ENCODE measurements around the gene PTP4A2. TPM values are rescaled to one million over a fixed set of nuclear protein-coding genes. Genes with fewer than 3 reads are reported as not detected.
A peak's percentile ranks its signal among the peaks of the same experiment; 100 is the strongest.

PTP4A2 gene
- total and polyA plus RNA-seq, 2 of the 13 experiments (the other 11 are each of a cell fraction or from before 2014, with no cell fraction given): 173 to 225 TPM

DNA sequence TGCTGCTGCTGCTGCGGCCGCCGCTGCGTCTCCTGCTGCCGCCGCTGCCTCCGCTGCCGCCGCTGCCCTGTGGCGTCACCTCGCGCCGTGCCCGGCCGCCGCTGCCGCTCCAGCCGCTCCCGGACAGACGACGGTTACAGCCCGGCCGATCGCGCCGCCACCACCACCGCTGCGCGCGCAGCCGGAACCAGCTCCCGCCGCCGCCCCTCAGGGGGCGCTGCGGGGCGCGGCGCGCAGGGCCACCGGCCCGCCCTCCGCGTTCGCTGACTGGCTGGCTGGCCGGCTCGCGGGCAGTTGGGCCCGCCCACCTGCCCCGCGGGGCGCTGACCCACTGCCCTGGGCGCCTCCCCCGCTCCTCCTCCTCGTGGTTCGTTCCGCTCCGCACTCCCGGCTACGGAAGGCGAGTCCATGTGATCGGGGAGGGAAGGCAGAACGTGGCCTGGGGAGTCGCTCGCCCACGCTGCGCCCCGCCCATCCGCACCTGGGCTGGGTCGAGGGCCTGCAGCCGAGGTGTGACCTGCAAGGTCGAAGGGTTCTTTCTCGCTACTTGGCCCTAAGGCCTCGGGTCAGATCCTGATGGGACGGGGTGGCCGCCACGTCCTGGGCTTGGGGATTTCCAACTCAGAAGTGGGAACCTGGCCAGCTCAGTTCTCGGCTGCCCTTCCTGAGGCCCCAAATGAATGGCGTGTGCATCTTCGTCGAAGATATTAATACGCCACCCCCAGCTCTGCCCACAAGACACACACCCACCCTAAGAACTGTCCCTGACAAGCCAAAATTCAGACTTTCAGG, at the start of gene PTP4A2 (continued):
- no peak for TF ChIP-seq HNF4G (IDR thresholded peaks at IDR 0.05; ENCODE audit: borderline replicate concordance, low read depth, low read length)
- TF ChIP-seq HNF4G (CRISPR knock-in tag; IDR thresholded peaks at IDR 0.05; ENCODE audit: borderline replicate concordance, low read depth): peak; percentile 73; the same call in 1 of the 2 replicates
- peak; percentile 38 for TF ChIP-seq HNF4A (CRISPR knock-in tag; IDR thresholded peaks at IDR 0.05)
- TF ChIP-seq, protein P1, sequence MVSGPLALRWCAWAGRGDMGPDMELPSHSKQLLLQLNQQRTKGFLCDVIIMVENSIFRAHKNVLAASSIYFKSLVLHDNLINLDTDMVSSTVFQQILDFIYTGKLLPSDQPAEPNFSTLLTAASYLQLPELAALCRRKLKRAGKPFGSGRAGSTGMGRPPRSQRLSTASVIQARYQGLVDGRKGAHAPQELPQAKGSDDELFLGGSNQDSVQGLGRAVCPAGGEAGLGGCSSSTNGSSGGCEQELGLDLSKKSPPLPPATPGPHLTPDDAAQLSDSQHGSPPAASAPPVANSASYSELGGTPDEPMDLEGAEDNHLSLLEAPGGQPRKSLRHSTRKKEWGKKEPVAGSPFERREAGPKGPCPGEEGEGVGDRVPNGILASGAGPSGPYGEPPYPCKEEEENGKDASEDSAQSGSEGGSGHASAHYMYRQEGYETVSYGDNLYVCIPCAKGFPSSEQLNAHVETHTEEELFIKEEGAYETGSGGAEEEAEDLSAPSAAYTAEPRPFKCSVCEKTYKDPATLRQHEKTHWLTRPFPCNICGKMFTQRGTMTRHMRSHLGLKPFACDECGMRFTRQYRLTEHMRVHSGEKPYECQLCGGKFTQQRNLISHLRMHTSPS (CRISPR knock-in tag; IDR thresholded peaks at IDR 0.05; ENCODE audit: low read depth): peak; percentile 72
- peak; percentile 15; the same call in 1 of the 2 replicates for TF ChIP-seq NR2F2 (IDR thresholded peaks at IDR 0.05; ENCODE audit: borderline replicate concordance, low read depth)
- peak; percentile 91; the same call in 1 of the 2 replicates for TF ChIP-seq ZFP90 (CRISPR knock-in tag; IDR thresholded peaks at IDR 0.05; ENCODE audit: borderline replicate concordance)
- TF ChIP-seq FLYWCH1 (CRISPR knock-in tag; IDR thresholded peaks at IDR 0.05): 0 out of 2 replicates have a peak, but pooled peaks have one; percentile 78
- peak; percentile 94; the same call in 1 of the 2 replicates for TF ChIP-seq PAX8 (CRISPR knock-in tag; IDR thresholded peaks at IDR 0.05; ENCODE audit: borderline replicate concordance)
- TF ChIP-seq ZMYM4 (CRISPR knock-in tag; IDR thresholded peaks at IDR 0.05): peak; percentile 95
- TF ChIP-seq TCF7 (IDR thresholded peaks at IDR 0.05; ENCODE audit: low read depth): no peak
- TF ChIP-seq TRIM24 (CRISPR knock-in tag; IDR thresholded peaks at IDR 0.05): 0 out of 2 replicates have a peak, but pooled peaks have one; percentile 53
- TF ChIP-seq IKZF1 (IDR thresholded peaks at IDR 0.05): no peak
- no peak for TF ChIP-seq ZNF674 (CRISPR knock-in tag; IDR thresholded peaks at IDR 0.05; ENCODE audit: low read depth)
- TF ChIP-seq ZNF256 (CRISPR knock-in tag; conservative IDR thresholded peaks at IDR 0.05): peak; percentile 98
- TF ChIP-seq ADNP (CRISPR knock-in tag; IDR thresholded peaks at IDR 0.05): 0 out of 2 replicates have a peak, but pooled peaks have one; percentile 18
- TF ChIP-seq MBD4 (IDR thresholded peaks at IDR 0.05; ENCODE audit: borderline replicate concordance, low read length): no peak
- TF ChIP-seq RBM39 (IDR thresholded peaks at IDR 0.05; ENCODE audit: low read depth, low read length, poor library complexity, severe bottlenecking): peak; percentile 50
- TF ChIP-seq, protein P2, sequence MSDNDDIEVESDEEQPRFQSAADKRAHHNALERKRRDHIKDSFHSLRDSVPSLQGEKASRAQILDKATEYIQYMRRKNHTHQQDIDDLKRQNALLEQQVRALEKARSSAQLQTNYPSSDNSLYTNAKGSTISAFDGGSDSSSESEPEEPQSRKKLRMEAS (IDR thresholded peaks at IDR 0.05): peak; percentile 100
- TF ChIP-seq, protein P3, sequence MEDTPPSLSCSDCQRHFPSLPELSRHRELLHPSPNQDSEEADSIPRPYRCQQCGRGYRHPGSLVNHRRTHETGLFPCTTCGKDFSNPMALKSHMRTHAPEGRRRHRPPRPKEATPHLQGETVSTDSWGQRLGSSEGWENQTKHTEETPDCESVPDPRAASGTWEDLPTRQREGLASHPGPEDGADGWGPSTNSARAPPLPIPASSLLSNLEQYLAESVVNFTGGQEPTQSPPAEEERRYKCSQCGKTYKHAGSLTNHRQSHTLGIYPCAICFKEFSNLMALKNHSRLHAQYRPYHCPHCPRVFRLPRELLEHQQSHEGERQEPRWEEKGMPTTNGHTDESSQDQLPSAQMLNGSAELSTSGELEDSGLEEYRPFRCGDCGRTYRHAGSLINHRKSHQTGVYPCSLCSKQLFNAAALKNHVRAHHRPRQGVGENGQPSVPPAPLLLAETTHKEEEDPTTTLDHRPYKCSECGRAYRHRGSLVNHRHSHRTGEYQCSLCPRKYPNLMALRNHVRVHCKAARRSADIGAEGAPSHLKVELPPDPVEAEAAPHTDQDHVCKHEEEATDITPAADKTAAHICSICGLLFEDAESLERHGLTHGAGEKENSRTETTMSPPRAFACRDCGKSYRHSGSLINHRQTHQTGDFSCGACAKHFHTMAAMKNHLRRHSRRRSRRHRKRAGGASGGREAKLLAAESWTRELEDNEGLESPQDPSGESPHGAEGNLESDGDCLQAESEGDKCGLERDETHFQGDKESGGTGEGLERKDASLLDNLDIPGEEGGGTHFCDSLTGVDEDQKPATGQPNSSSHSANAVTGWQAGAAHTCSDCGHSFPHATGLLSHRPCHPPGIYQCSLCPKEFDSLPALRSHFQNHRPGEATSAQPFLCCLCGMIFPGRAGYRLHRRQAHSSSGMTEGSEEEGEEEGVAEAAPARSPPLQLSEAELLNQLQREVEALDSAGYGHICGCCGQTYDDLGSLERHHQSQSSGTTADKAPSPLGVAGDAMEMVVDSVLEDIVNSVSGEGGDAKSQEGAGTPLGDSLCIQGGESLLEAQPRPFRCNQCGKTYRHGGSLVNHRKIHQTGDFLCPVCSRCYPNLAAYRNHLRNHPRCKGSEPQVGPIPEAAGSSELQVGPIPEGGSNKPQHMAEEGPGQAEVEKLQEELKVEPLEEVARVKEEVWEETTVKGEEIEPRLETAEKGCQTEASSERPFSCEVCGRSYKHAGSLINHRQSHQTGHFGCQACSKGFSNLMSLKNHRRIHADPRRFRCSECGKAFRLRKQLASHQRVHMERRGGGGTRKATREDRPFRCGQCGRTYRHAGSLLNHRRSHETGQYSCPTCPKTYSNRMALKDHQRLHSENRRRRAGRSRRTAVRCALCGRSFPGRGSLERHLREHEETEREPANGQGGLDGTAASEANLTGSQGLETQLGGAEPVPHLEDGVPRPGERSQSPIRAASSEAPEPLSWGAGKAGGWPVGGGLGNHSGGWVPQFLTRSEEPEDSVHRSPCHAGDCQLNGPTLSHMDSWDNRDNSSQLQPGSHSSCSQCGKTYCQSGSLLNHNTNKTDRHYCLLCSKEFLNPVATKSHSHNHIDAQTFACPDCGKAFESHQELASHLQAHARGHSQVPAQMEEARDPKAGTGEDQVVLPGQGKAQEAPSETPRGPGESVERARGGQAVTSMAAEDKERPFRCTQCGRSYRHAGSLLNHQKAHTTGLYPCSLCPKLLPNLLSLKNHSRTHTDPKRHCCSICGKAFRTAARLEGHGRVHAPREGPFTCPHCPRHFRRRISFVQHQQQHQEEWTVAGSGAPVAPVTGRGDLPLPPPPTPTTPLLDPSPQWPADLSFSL (CRISPR knock-in tag; IDR thresholded peaks at IDR 0.05): no peak
- peak; percentile 94; the same call in 1 of the 2 replicates for TF ChIP-seq ZNF160 (CRISPR knock-in tag; IDR thresholded peaks at IDR 0.05)
- TF ChIP-seq ZNF577 (CRISPR knock-in tag; IDR thresholded peaks at IDR 0.05; ENCODE audit: borderline replicate concordance, low read depth): peak; percentile 89; the same call in 1 of the 2 replicates
- TF ChIP-seq SIX4 (CRISPR knock-in tag; IDR thresholded peaks at IDR 0.05): peak; percentile 54; the same call in 1 of the 2 replicates

Measured in HepG2 (cell line).